Effector CD8-positive, alpha-beta T cell (primary cell): ENCODE data around the gene SECISBP2.

Experiments used
- DNase-seq: peaks from one replicate; lab custom pipeline; 2025; lab: John Stamatoyannopoulos, UW

SECISBP2 gene

GRCh38 chr9:89383030-89383720, 64.9 kb downstream of the SECISBP2 start:
- no peak for DNase-seq

- no peak for DNase-seq
Observed at GRCh38 chr9:89383721-89384300, 65.5 kb downstream of the SECISBP2 start.

- no peak for DNase-seq
Observed at GRCh38 chr9:89384783-89385182, 66.5 kb downstream of the SECISBP2 start.

- DNase-seq: no peak
Observed at GRCh38 chr9:89386206-89386605, 67.9 kb downstream of the SECISBP2 start.

GRCh38 chr9:89386797-89387196, 68.5 kb downstream of the SECISBP2 start:
- no peak for DNase-seq

GRCh38 chr9:89387197-89387849, 69.0 kb downstream of the SECISBP2 start:
- no peak for DNase-seq

- DNase-seq: no peak
Observed at GRCh38 chr9:89388084-89388867, 70.0 kb downstream of the SECISBP2 start.

- DNase-seq: no peak
Observed at GRCh38 chr9:89388868-89389177, 70.5 kb downstream of the SECISBP2 start.

GRCh38 chr9:89390068-89390555, 71.8 kb downstream of the SECISBP2 start:
- DNase-seq: no peak

GRCh38 chr9:89390578-89391116, 72.3 kb downstream of the SECISBP2 start:
- DNase-seq: no peak

- DNase-seq: no peak
Observed at GRCh38 chr9:89391585-89391984, 73.3 kb downstream of the SECISBP2 start.

GRCh38 chr9:89394412-89394811, 76.1 kb downstream of the SECISBP2 start:
- DNase-seq: no peak

- DNase-seq: no peak
Observed at GRCh38 chr9:89395931-89396710, 77.8 kb downstream of the SECISBP2 start.

GRCh38 chr9:89397471-89397870, 79.2 kb downstream of the SECISBP2 start:
- DNase-seq: no peak

- no peak for DNase-seq
Observed at GRCh38 chr9:89398621-89399020, 80.3 kb downstream of the SECISBP2 start.

- no peak for DNase-seq
Observed at GRCh38 chr9:89400403-89401116, 82.3 kb downstream of the SECISBP2 start.

- DNase-seq: no peak
Observed at GRCh38 chr9:89402695-89403427, 84.6 kb downstream of the SECISBP2 start.

GRCh38 chr9:89404074-89404473, 85.8 kb downstream of the SECISBP2 start:
- no peak for DNase-seq

- no peak for DNase-seq
Observed at GRCh38 chr9:89405826-89406225, 87.5 kb downstream of the SECISBP2 start.

- no peak for DNase-seq
Observed at GRCh38 chr9:89407070-89407469, 88.8 kb downstream of the SECISBP2 start.
